Measurements from ENCODE around the gene POMGNT2. TPM values are rescaled to one million over a fixed set of nuclear protein-coding genes. Genes with fewer than 3 reads are reported as not detected.

Gene POMGNT2
- polyA plus RNA-seq, 3 donors from 2014 or later, result 6.9 to 15.3 (median 8.5) TPM

GRCh38 chr3:43126536-43126935 lies 20.7 kb upstream of the POMGNT2 start:
- H3K9me3 Mint-ChIP-seq, result peaks cover 3 to 13% (median 11%) of the 10 kb centered on the region in 6 donors
- H3K4me1 Mint-ChIP-seq, result no peaks in the 10 kb centered on the region
- H3K4me3 Mint-ChIP-seq, result no peak overlapping the region
- peaks cover 0 to 10% (median 0%) of the 10 kb centered on the region in 3 donors for H3K36me3 Mint-ChIP-seq
- no peak for DNase-seq
- no peak overlapping the region for H3K27ac Mint-ChIP-seq
- peaks cover 3 to 4% (median 4%) of the 10 kb centered on the region in 3 donors for H3K27me3 Mint-ChIP-seq (ENCODE audit: low read depth in 3 of 3)

GRCh38 chr3:43123895-43124294 lies 18.0 kb upstream of the POMGNT2 start:
- Mint-ChIP-seq H3K4me1 (no peaks in the 10 kb centered on the region), H3K27ac (no peak overlapping the region), H3K36me3 (peaks cover 0 to 10% (median 0%) of the 10 kb centered on the region in 3 donors), H3K27me3 (ENCODE audit: low read depth in 3 of 3) (peaks cover 0 to 8% (median 2%) of the 10 kb centered on the region in 3 donors), H3K9me3 (peaks cover 2 to 13% (median 11%) of the 10 kb centered on the region in 6 donors), H3K4me3 (no peak overlapping the region)
- DNase-seq, result no peak

GRCh38 chr3:43120937-43121336 lies 15.1 kb upstream of the POMGNT2 start:
- Mint-ChIP-seq H3K4me1 (no peaks in the 10 kb centered on the region), H3K36me3 (peaks cover 0 to 10% (median 0%) of the 10 kb centered on the region in 3 donors), H3K27ac (no peak overlapping the region), H3K4me3 (no peak overlapping the region), H3K9me3 (peaks cover 3 to 13% (median 11%) of the 10 kb centered on the region in 6 donors), H3K27me3 (ENCODE audit: low read depth in 3 of 3) (peaks cover 1 to 8% (median 2%) of the 10 kb centered on the region in 3 donors)
- DNase-seq, result no peak

GRCh38 chr3:43117257-43117656 lies 11.4 kb upstream of the POMGNT2 start:
- no peak for DNase-seq
- Mint-ChIP-seq H3K27ac (no peak overlapping the region), H3K36me3 (no peaks in the 10 kb centered on the region), H3K9me3 (peaks cover 0 to 2% (median 0%) of the 10 kb centered on the region in 6 donors), H3K4me1 (no peaks in the 10 kb centered on the region), H3K4me3 (no peak overlapping the region), H3K27me3 (ENCODE audit: low read depth in 3 of 3) (peaks cover 1 to 13% (median 2%) of the 10 kb centered on the region in 3 donors)

- Mint-ChIP-seq H3K9me3 (peaks cover 0 to 2% (median 0%) of the 10 kb centered on the region in 6 donors), H3K27ac (no peak overlapping the region), H3K36me3 (no peaks in the 10 kb centered on the region), H3K4me3 (no peak overlapping the region), H3K4me1 (no peaks in the 10 kb centered on the region), H3K27me3 (ENCODE audit: low read depth in 3 of 3) (peaks cover 1 to 10% (median 2%) of the 10 kb centered on the region in 3 donors)
- DNase-seq, result no peak
Observed at GRCh38 chr3:43113671-43114070, 7.8 kb upstream of the POMGNT2 start.

- Mint-ChIP-seq H3K4me3 (peak overlapping the region; percentile 79 to 87 (median 85)), H3K36me3 (no peaks in the 10 kb centered on the region), H3K27ac (peak overlapping the region in 2 of 6 donors; percentile 53 to 71)
Observed at GRCh38 chr3:43106293-43106628, 382 bp upstream of the POMGNT2 start.

GRCh38 chr3:43104660-43105595 lies 951 bp downstream of the POMGNT2 start:
- Mint-ChIP-seq H3K4me3 (peak overlapping the region; percentile 62 to 74 (median 66)), H3K4me1 (peaks cover 13 to 18% of the 10 kb centered on the region in 2 donors), H3K9me3 (no peaks in the 10 kb centered on the region), H3K36me3 (no peaks in the 10 kb centered on the region), H3K27me3 (ENCODE audit: low read depth in 3 of 3) (peaks cover 0 to 4% (median 0%) of the 10 kb centered on the region in 3 donors), H3K27ac (peak overlapping the region in 4 of 6 donors; percentile 18 to 53 (median 40))
- DNase-seq, result peak in 2 of 3 donors; percentile 5 to 10

More at GRCh38 chr3:43106293-43106628, 382 bp upstream of the POMGNT2 start:
- Mint-ChIP-seq H3K9me3 (no peaks in the 10 kb centered on the region), H3K4me1 (peaks cover 13 to 18% of the 10 kb centered on the region in 2 donors), H3K27me3 (ENCODE audit: low read depth in 3 of 3) (peaks cover 0 to 4% (median 0%) of the 10 kb centered on the region in 3 donors)
- DNase-seq, result no peak

- H3K4me1 Mint-ChIP-seq, result peaks cover 13 to 18% of the 10 kb centered on the region in 2 donors
- peak overlapping the region in 4 of 5 donors; percentile 62 to 74 (median 70) for H3K4me3 Mint-ChIP-seq
- H3K9me3 Mint-ChIP-seq, result no peaks in the 10 kb centered on the region
- no peak overlapping the region for H3K27ac Mint-ChIP-seq
- peaks cover 0 to 4% (median 0%) of the 10 kb centered on the region in 3 donors for H3K27me3 Mint-ChIP-seq (ENCODE audit: low read depth in 3 of 3)
- no peaks in the 10 kb centered on the region for H3K36me3 Mint-ChIP-seq
- no peak for DNase-seq
Observed at GRCh38 chr3:43104039-43104438, 1.8 kb downstream of the POMGNT2 start.

- no peak for DNase-seq
- Mint-ChIP-seq H3K27ac (peak overlapping the region in 2 of 6 donors; percentile 1 to 35), H3K27me3 (ENCODE audit: low read depth in 3 of 3) (peaks cover 0 to 4% (median 0%) of the 10 kb centered on the region in 3 donors), H3K36me3 (no peaks in the 10 kb centered on the region), H3K4me1 (peaks cover 13 to 18% of the 10 kb centered on the region in 2 donors), H3K4me3 (peak overlapping the region in 1 of 5 donors; percentile 17), H3K9me3 (no peaks in the 10 kb centered on the region)
Observed at GRCh38 chr3:43102773-43103480, 3.0 kb downstream of the POMGNT2 start.

GRCh38 chr3:43098761-43099160 lies 7.1 kb downstream of the POMGNT2 start:
- no peak overlapping the region for H3K4me3 Mint-ChIP-seq
- DNase-seq, result no peak
- no peaks in the 10 kb centered on the region for H3K27me3 Mint-ChIP-seq (ENCODE audit: low read depth in 3 of 3)

GRCh38 chr3:43097400-43098080 lies 8.3 kb downstream of the POMGNT2 start:
- no peak for DNase-seq
- Mint-ChIP-seq H3K27ac (no peak overlapping the region), H3K36me3 (no peaks in the 10 kb centered on the region), H3K27me3 (ENCODE audit: low read depth in 3 of 3) (no peaks in the 10 kb centered on the region), H3K9me3 (no peaks in the 10 kb centered on the region), H3K4me3 (no peak overlapping the region), H3K4me1 (no peaks in the 10 kb centered on the region)

More at GRCh38 chr3:43098761-43099160, 7.1 kb downstream of the POMGNT2 start:
- H3K27ac Mint-ChIP-seq, result peak overlapping the region in 1 of 6 donors; percentile 43
- no peaks in the 10 kb centered on the region for H3K9me3 Mint-ChIP-seq
- H3K4me1 Mint-ChIP-seq, result no peaks in the 10 kb centered on the region
- no peaks in the 10 kb centered on the region for H3K36me3 Mint-ChIP-seq

GRCh38 chr3:43096761-43097160 lies 9.1 kb downstream of the POMGNT2 start:
- no peaks in the 10 kb centered on the region for H3K9me3 Mint-ChIP-seq
- no peaks in the 10 kb centered on the region for H3K36me3 Mint-ChIP-seq
- H3K4me1 Mint-ChIP-seq, result no peaks in the 10 kb centered on the region
- no peak overlapping the region for H3K27ac Mint-ChIP-seq
- H3K27me3 Mint-ChIP-seq (ENCODE audit: low read depth in 3 of 3), result no peaks in the 10 kb centered on the region
- DNase-seq, result no peak
- H3K4me3 Mint-ChIP-seq, result no peak overlapping the region

GRCh38 chr3:43095370-43095769 lies 10.5 kb downstream of the POMGNT2 start:
- no peak overlapping the region for H3K27ac Mint-ChIP-seq
- no peaks in the 10 kb centered on the region for H3K4me1 Mint-ChIP-seq
- no peaks in the 10 kb centered on the region for H3K9me3 Mint-ChIP-seq
- no peaks in the 10 kb centered on the region for H3K27me3 Mint-ChIP-seq (ENCODE audit: low read depth in 3 of 3)
- no peaks in the 10 kb centered on the region for H3K36me3 Mint-ChIP-seq
- no peak for DNase-seq
- H3K4me3 Mint-ChIP-seq, result no peak overlapping the region

Data from immature natural killer cell (primary cell).